GOT3 (cell line): ENCODE results near the gene SCN3A.

Experiments
- DNase-seq: peaks from one replicate; lab custom pipeline; 2025; ENCODE audit warnings: mixed read lengths; lab: John Stamatoyannopoulos, UW

The SCN3A gene

GRCh38 chr2:165191096-165191728 is 12.6 kb downstream of the SCN3A start:
- DNase-seq: no peak

- no peak for DNase-seq
These were observed 18.2 kb downstream of the SCN3A start for GRCh38 chr2:165185633-165186032.

- DNase-seq: no peak
These were observed 21.8 kb downstream of the SCN3A start for GRCh38 chr2:165182029-165182428.

- no peak for DNase-seq
These were observed 27.1 kb downstream of the SCN3A start for GRCh38 chr2:165176780-165177179.

DNA sequence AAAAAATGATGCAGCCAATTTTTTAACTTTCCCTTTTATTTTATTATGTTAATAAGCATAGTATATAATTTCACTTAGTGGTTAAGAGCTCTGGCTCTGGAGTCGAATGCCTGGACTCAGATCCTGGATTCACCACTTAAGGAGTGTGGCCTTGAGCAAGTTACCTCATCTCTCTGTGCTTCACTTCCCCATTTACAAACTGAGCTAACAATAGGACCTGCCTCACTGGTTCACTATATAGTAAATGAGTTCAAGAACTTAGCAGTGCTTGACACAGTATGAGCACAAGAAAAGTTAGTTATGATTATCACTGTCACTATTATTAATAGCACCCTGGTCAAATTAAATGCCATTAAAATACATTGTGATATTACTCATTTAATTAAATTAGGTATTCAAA is 30.6 kb downstream of the SCN3A start:
- DNase-seq: no peak

- no peak for DNase-seq
These were observed 39.6 kb downstream of the SCN3A start for GRCh38 chr2:165164201-165164600.

GRCh38 chr2:165163761-165164160 is 40.1 kb downstream of the SCN3A start:
- DNase-seq: no peak

GRCh38 chr2:165162466-165162865 is 41.4 kb downstream of the SCN3A start:
- DNase-seq: no peak

DNA sequence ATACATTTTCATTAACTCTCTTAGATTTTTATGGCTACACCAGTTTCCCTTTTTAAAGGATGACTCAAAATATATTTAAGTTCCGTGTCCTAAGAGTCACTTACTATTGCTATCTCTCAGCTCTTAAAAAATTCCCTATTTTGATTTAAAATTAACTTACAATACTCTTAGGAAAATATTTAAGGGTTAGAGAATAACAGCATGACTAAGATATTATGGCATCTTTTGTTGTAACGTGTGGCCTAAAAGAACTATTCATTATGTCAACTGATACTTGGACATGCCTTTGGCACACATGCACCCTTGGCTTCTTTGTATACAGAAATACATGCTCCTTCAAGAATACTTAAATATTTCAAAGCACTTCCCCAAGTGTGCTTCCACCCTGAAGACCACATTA is 42.3 kb downstream of the SCN3A start:
- no peak for DNase-seq

DNA sequence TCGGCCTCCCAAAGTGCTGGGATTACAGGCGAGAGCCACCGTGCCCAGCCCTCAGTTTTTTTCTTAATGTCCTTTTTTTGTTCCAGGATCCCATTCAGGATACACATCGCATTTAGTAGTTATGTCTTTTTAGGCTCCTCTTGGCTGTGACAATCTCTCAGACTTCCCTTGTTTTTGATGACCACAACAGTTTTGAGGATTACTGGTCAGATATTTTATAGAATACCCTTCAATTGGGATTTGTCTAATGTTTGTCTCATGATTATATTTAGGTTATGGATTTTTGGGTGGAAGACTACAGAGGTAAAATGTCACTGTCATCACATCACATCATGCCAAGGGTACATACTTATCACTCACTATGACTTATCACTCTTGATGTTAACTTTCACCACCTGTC is 46.7 kb downstream of the SCN3A start:
- DNase-seq: no peak

DNA sequence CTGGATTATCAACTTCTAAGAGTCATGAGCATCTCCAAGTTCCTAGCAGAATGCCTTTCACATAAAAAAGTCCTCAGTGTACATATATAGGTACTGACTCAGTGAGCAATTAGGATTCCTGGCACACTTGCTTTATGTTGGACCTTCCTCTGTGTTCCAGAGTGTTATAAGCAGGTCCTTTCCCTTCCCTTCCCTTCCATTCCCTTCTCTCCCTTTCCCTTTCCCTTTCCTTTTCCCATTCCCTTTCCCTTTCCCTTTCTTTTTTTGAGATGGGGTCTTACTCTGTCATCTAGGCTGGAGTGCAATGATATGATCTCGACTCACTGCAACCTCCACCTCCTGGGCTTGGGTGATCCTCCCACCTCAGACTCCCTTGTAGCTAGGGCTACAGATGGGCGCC is 48.7 kb downstream of the SCN3A start:
- DNase-seq: no peak

DNA sequence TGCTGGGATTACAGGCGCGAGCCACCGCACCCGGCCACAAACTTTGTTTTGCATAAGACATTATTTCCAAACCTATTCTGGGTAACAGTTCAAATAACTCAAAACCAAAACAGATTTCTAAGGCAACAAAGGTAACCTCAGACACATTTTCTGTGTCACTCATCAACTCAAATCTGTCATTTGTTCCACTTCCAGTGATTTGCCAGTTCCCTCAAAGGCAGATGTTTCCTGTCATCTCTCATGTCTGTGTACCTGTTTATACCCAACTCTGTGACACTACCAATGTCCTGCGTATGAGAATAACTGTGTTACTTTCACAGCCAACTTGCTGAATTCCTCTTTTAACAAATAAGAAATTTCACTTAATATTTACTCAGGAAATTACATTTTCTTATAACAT is 54.4 kb downstream of the SCN3A start:
- DNase-seq: no peak

DNA sequence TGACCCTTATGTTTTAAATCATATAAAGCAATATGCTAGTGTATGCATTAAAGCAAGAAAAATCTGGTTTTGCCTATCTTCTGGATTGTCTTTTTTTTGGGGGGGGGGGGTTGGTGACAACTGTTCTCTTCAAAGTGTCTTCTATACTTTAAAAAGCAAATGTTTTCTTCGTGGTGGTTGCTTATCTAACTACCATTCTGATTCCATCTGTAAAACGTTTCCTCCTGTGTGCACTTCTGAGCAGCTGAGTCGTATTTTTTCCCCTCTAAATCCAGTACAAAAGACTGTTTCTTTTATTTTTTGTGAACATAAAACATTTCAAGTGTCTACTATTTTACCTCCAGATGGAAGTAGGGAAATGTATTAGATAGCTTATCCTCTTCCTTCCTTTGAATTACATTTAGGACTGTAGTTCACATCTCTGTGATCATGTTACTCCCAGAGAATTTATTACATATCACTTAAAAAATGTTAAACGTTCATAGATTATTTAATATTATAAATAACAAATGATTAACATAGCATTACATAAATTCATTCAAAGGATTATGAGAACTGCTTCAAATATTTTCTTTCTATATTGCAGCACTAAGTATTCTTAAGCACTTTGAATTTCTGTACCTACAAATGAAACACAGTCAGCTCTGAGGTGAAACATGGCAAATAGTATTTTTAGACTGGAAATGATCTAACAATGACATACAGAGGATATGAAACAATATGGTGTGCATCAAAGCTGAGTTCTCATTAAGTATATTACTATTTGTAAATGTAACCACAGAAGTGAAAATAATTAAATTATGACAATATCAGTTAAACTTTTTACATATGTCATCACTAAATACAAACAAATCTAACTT is 56.4 kb downstream of the SCN3A start:
- DNase-seq: no peak

DNA sequence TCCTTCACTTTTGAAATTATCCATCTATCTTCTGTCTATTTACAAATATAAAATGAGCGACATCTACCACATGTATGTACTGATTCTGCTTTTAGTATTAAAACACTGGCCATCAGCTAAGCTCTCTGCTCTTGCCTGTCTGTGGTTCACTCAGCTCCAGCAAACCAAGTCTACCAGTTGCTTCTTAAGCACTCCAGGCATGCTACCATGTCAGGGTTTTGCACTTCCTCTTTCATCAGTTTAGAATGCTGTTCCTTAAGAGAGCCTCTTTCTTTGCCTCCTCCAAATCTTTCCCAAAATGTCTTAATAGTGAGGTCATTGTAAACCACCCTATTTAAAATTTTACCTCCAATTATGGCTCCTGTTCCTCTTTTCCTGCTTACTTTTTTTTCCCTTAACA is 59.5 kb downstream of the SCN3A start:
- DNase-seq: no peak

DNA sequence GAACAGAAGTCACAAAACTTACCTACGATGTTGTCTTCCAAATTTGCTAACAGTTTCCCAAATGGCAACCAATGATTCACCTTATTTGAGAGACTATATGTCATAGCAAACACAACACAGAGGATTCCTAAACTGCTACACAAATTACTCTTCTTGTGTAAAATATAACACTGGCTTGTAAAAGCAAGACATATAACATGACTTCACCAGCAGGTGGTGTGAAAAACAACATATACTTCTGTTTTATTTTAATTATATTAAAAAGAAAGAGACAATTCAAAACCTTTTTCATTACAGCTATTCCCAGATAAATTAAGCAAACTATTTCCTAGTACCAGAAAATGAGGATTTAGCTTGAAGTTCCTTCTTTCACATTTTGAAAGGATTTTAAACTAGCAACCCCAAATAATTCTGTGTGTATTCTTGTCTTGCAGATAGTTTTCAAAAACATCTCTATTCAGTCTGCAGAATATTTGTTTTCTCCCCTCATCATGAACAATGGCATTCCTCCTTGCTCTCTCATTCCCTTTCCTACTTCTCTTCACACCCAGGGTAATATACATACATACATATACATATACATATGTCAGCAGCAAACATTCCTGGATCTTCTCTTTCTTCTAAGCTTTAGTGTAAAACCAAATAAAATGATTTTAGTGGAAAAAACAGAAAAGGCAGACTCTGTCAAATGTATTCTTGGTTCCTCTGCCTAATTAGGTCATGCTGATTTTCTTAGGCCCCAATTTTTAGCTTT is 62.1 kb downstream of the SCN3A start:
- no peak for DNase-seq

DNA sequence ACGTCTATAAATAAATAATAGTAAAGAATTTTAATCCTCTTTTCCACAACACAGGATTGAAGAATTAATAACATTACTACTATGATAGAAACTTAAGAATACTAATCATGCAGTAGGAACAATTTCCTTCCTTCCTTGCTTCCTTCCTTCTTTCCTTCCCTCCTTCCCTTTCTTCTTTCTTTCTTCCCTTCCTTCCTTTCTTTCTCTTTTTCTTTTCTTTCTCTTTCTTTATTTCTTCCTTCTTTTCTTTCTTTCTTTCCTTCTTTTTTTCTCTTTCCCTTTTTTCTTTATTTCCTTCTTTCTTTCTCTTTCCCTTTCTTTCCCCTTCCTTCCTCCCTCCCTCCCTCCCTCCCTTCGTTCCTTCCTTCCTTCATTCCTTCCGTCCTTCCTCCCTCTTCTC is 77.6 kb downstream of the SCN3A start:
- DNase-seq: no peak

DNA sequence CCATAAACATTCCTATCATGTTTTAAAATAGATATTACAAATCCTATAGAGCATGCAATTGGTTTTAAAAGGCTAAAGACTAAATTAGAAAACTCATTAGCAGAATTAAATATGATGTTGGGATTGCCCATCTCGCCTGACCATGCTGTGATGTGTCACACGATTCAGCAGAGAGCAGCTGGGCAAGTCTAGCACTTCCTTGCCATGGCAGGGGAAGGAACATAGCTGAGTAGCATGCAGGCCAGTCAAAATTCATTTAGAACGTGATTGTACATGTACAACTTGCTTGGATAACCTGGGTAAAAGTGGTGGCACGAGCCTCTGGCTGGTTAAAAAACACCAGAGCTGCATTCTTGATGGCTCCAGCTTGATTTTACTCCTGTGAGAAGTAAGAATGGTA is 81.3 kb downstream of the SCN3A start:
- no peak for DNase-seq

GRCh38 chr2:165120740-165121467 is 82.9 kb downstream of the SCN3A start:
- no peak for DNase-seq

- no peak for DNase-seq
These were observed 88.6 kb downstream of the SCN3A start for GRCh38 chr2:165115258-165115657.

GRCh38 chr2:165114346-165114939 is 89.4 kb downstream of the SCN3A start:
- DNase-seq: no peak

GRCh38 chr2:165113414-165113813 is 90.4 kb downstream of the SCN3A start:
- DNase-seq: no peak

DNA sequence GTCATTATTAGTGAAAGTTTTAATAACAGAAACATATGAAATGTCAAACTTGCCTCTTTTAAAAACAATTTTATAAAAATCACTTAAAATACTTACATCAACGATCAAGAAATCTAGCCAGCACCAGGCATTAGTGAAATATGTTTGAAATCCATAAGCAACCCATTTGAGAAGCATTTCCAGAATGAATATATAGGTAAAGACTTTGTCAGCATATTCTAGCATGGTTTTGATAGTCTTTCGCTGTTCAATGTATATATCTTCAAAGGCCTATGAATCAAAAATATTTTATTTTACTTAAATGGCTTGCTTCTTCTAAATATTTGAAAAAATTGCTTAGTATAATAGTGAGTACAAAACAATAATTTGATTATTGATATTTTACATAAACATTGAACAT is 91.1 kb downstream of the SCN3A start:
- no peak for DNase-seq
